GM21423 (cell line): ENCODE measurements around the gene EDN1.
"Not testable (repeated sequence)": the region's sequence is repeated elsewhere in the genome, so short reads cannot be mapped to it uniquely, and the experiment has no call there.

Experiments
- ATAC-seq: cut with Tn5 transposase; IDR thresholded peaks from one replicate; pipeline ENCODE4 v1.9.1; 2021; ENCODE audit warnings: mild to moderate bottlenecking, moderate library complexity; ENCODE audit not compliant: unreplicated experiment

The EDN1 gene

DNA sequence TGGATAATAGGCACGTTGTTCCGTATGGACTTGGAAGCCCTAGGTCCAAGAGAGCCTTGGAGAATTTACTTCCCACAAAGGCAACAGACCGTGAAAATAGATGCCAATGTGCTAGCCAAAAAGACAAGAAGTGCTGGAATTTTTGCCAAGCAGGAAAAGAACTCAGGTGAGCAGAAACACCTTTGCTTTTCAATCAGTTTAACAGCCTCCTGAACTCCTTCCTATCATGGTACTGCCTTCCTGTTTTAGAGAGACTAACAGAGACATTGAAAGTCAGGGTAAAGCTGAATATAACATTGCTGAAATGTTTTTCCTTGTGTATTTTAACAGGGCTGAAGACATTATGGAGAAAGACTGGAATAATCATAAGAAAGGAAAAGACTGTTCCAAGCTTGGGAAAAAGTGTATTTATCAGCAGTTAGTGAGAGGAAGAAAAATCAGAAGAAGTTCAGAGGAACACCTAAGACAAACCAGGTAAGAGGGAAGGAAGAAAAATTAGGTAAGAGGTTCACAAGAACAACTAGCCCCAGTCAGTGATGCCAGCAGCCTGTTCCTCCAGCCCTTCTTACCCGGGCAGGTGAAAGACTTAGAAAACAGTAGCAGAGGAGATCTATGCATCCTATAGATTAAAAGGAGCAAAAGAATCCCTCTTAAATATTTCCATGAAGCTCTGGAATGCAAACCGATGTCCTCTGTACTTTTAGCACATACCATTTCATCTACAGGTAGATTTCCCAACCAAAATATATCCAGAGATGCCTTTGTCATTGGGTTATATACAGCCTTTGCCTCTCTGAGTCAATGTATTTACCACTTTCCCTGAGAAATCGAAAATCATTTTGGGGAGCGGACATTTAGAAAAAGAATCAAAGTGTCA, 4.0 kb downstream of the EDN1 start:
- ATAC-seq = no peak

DNA sequence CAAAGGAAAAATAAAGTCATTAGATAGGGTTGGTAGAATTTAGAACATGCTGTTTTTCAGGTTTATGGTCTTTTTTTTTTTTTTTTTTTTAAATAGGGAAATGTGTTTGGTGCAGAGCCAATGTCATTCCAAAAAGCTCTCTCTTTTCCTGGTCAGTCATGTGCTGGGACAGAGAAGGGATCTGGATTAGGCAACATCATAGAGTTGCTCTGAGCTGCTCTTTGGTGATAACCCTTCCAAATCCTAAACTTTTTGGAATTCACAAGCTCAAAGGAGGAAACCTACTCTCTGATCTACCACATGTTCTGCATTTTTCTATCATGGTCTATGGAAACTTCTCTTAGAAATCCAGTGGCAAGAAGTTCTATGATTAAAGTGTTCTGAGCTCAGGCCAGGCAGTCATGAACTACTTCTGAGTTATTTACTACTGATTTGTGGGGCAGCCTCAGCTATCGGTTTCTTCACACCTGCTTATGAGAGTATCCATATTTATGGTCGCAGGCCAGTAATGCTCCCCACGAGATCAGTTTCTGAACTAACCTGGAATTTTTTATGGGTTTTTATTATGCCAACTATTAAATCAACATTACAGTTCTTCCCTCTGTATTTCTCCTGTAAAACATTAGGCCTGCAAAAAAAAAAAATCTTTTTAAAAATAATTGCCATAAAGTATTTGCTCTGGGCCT, 4.8 kb downstream of the EDN1 start:
- no peak for ATAC-seq

DNA sequence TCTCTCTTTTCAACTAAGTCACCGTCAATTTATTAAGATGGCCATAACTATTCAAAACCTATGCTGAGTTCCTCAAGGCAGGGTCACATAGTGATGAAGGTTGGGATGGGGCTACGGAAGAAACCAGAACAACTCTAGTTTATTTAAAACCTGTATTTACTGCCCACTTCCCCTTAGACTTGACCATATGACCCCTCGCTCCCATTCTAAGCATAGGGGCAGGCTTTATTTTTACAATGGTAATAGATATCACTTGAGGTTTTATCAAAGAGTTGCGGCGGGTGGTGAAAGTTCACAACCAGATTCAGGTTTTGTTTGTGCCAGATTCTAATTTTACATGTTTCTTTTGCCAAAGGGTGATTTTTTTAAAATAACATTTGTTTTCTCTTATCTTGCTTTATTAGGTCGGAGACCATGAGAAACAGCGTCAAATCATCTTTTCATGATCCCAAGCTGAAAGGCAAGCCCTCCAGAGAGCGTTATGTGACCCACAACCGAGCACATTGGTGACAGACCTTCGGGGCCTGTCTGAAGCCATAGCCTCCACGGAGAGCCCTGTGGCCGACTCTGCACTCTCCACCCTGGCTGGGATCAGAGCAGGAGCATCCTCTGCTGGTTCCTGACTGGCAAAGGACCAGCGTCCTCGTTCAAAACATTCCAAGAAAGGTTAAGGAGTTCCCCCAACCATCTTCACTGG, 5.5 kb downstream of the EDN1 start:
- ATAC-seq = no peak

DNA sequence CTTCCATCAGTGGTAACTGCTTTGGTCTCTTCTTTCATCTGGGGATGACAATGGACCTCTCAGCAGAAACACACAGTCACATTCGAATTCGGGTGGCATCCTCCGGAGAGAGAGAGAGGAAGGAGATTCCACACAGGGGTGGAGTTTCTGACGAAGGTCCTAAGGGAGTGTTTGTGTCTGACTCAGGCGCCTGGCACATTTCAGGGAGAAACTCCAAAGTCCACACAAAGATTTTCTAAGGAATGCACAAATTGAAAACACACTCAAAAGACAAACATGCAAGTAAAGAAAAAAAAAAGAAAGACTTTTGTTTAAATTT, 6.1 kb downstream of the EDN1 start:
- no peak for ATAC-seq

DNA sequence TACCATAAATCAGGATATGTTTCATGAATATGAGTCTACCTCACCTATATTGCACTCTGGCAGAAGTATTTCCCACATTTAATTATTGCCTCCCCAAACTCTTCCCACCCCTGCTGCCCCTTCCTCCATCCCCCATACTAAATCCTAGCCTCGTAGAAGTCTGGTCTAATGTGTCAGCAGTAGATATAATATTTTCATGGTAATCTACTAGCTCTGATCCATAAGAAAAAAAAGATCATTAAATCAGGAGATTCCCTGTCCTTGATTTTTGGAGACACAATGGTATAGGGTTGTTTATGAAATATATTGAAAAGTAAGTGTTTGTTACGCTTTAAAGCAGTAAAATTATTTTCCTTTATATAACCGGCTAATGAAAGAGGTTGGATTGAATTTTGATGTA, 6.4 kb downstream of the EDN1 start:
- ATAC-seq = no peak

DNA sequence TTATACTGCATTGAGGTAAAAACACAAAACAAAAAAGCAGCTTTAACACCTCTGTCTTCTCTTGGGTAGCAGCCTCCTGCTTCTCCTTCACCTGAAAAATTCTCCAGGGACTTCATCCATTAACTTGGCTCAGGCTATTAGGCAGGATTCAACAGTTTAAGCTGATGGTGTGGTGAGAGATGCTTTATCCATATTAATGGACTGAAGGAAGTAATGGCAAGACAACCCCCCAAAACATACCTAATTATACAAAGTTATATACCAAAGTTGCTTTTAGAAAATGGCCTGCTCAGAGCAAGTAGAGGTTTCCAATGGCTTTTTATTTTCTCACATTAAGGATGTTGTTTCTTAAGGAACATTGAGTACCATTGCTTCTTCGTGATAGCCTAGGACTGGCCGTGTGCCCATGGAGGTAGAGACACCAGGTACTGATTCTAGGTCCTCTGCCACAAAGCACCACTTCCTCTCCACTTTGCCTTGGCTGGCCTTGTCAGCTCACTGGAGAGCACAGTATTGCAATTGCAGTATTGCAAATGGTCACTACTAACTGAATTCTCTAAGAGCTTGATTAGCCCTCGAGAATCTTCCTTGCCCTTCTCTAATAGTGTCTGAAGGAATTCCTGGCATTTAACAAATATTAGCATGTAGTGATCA, 7.3 kb downstream of the EDN1 start:
- ATAC-seq = no peak

DNA sequence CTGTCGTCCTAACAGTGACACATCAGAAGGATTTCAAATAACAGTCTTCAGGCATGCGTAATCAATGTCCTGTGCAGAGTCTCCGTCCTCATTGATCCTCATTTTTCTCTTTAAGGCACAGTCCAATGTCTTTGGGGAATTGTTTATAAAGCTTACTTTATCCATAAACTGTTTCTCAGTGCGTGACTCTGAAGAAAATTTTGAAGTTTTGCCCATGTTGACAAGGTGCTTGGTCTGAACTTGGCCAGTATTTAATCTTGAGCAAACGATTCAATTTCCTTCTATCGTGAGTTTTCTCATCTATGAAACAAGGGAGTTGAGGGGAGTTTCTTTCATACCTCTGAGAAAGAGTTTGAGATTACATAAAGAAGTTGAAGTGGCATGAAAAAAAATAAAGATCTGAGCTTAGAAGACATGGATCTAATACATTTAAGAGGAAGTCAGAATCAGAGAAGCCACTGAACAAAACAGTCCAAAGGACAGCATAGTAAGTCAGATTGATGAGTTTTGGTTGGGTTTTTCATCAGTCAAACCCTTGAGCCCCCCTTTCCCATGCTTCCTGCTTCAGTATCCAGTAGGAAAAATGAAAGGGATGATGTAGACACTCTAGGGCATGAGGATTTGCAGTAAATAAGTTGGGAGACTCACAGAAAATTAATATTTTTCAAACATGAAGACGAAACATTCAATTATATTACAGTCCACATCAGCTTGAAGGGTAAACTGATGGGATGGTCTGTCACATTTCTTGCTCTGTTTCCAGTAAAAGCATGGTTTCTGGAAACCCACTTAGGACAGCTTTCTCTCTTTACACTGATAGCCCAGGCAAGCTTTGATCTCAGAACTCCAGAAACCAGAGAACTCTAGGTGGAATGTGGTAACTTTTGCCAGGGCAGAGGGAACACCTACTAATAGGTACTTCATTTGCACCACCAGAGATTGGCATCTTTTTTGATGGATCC, 8.1 kb downstream of the EDN1 start:
- no peak for ATAC-seq

DNA sequence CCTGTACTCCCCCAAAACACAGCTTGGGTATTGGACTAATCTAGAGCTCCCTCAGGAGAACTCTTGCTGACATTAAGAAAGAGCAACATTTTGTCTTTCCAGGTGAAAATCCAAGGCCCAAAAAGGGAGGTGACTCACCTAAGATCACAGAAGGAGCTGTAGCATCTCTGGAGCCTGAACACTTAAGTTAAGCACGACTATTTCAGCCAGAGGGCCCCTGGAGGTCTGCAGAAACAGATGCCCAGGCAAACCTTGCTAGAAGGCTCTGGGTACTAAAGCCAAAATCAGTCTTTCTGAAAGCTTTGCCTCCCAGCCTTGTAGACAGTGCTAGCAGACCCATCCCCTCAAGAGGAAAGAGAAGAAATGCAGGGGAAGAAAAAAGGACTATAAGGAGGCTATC, 8.8 kb downstream of the EDN1 start:
- no peak for ATAC-seq

DNA sequence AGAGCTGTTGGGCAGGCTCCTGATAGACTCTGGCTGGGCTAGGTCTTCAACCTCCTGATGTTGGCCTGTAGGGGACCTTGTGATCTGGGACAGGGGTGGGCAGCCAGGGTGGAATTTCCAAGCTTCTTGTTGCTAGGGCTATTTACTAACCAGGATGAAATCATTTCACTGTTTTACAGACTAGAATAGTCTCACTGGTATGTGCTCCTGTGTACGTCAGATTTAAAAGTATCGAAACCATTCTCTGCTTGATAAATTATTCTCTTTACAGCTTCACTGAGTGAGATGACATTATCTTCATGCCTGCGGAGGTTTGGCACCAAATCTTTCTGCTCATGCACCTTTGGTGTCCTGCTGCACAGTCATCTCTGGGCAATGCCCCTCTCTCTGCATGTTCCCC, 10.9 kb downstream of the EDN1 start:
- no peak for ATAC-seq

DNA sequence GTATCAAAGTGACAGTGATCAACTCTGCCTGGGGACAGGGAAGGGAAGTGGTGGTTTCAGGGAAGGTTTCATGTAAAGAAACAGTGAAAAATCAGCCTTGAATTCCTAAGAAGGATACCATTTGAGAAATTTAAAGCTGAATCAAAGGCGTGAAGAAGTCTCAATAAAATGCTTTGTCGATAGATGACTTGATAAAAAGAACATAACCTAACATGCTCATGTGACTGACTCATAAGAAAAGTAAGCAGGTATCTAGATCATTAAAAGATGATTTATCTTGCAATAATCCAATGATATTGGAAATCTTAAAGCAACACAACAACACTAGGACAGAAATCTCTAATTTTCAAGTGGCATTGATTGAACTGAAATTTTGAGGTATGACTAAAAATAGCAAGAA, 14.3 kb downstream of the EDN1 start:
- ATAC-seq = no peak

DNA sequence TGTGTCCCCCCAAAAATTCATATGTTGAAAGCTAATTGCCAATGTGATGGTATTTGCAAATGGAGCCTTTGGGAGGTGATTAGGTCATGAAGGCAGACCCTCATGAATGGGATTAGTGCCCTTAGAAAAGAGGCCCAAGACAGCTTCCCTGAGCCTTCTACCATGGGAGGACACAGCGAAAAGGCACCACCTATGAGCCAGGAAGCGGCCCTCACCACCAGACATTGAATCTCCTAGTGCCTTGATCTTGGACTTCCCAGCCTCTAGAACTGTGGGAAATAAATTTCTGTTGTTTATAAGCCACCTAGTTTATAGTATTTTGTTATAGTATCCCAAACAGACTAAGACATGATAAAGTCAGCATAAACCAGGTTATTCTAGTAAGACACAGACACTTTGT, 18.9 kb downstream of the EDN1 start:
- ATAC-seq = no peak

DNA sequence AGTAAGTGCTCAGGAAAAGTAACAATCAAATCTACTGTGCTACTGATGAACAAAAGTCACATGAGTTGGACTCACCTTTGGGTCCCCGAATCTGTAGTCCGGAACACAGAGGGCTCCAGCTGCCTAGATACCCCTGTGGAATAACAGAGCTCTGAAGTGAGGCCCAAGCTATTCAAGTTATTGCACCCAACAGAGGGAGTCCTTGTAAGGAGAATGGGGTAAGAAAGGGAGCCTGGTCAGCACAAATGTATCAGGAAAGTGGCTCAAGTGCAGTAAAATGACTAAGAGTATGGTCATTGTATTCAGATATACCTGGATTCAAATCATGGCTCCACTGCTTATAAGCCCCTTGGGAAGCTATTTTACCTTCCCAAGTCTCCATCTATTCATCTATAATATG, 20.9 kb downstream of the EDN1 start:
- ATAC-seq = no peak

DNA sequence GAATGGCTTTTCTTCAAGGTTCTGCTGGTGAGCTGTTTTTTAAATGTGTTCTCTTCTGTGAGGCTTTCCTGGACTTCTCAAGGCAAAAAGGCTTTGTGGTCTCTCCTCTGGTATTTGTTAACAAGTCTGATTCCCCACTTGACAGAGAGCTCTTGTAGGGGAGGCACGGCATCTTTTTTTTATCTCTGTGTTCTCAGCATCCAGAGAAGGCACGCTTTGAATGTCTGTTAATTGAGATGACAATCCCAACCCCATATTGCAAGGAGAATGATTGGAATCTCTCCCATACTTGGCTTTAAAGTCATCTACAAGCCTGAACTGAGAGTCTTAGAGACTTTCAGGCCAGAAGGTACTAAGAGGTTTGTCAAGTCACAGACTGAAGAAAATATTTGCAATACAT, 22.6 kb downstream of the EDN1 start:
- ATAC-seq = no peak

DNA sequence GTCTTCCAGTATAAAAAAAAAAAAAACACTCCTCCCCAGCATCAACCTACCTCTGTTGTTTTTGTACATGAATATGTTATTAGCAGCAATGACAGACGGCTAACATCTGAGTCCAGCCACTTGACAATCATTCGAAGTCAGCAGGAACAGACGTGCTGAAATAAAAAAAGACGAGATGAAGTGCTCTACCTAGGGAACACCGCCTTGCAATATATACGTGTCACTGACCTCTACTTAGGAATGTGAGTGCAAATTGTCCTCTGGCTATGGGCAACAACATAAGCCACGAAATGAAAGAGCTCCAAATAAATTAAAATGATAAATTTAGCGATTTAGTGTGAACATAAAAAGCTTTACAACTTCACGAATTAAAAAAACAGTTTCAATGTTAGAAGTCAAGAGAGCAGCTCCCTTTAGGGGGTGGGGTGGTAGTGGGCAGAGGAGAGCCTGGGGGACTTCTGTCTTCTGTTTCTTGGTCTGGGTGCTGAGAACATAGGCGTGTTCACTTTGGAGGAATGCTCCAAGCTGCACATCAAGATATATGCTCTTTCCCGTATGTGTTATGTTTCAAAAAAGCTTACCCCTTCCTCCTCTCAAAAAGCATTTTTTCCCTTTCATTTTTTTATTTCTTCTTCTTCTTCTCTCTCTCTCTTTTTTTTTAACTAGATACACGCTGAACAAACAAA, 23.3 kb downstream of the EDN1 start:
- ATAC-seq = no peak

DNA sequence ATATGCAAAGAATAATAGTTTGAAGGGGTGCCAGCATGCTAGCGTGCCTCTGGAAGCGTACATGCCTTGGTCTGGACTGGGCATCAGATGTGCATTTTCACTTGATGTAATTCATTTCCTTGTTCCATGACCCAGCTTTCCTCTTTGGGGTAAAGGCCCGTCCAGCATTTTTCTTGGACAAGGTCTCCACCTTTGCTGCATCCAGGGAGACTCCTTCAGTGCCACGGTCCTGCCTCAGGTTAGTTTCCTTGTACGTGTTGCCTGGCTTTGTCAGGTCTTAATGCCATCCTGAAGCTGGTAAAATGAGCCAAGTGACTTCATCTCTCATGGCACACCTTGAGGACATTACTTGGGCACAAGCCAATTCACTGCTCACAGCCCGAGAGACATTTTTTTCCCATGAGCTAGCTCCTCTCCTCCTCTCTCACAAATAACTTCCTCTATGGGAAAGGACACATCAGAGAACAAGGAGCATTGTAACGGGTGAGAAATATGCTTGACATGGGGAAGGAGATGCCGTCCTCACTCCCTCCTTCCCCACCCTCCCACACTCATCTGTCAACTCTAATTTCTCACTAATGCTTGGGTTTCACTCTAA, 23.9 kb downstream of the EDN1 start:
- no peak for ATAC-seq

DNA sequence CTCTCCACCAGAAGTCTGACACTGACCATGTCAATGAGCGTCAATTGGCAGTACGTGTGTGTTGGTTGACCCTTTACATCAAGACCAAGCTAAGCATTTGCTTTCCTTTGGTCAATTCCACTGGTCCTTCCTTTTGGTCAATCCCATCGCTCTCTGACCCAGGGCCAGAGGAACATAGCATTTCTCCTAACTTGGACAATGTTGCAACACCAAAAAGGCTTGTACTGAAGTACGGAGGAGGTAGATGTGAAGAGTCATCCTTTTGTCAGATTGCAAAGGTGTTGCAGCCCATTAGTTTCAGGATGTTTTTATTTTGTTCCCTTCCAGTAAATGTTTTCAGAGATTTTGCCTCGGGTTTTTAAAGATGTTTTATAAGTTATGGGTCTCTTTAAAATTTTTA, 24.6 kb downstream of the EDN1 start:
- ATAC-seq = no peak

DNA sequence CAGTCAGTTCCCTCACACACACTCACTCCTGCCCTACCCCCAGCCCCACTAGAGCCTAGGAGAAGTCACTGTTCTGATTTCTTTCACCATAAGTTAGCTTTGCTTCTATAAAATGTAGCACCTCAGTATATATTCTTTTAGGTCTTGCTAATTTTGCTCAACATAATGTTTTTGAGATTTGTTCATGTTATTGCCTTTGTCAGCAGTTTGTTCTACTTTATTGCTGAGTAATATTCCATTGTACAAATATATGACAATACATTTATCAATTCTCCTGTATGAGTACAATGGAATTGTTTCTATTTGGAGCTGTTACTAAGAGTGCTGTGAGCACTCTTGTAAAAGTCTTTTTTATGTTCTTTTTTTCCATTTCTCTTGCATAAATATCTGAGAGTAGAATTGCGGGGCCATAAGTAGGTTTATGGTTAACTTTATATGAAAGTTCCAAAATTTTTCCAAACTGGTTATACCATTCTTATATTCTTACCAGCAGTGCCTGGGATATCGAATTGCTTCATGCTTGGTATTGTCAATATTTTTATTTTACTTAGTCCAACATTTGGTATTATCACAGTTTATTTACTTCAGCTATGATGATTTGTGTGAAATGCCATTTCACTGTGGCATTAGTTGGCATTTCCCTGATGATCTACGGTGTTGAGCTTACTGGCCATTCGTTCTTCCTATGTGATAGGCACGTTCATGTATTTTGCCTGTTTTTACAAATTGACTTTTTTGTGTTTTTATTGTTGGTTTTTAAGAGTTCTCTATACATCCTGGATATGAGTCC, 25.3 kb downstream of the EDN1 start:
- ATAC-seq = no peak

DNA sequence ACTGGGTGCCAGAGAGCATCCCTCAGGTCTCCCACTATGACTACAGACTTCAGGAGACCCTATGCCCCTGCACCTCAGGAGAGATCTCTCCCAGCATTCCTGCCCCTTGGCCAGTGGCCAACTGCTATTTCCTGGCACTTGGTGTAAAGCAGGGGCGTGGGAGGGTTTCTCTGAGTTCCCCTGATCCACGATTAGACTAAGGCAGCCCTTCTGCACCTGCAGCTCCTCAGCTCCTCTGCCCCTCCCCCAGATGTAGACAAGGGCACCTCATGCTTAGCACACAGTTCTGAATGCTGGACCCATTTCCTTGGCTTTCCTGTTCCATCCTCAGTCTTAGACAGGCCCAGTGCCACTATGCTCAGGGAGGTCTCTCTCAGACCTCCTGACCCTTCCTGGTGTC, 28.6 kb downstream of the EDN1 start:
- no peak for ATAC-seq

DNA sequence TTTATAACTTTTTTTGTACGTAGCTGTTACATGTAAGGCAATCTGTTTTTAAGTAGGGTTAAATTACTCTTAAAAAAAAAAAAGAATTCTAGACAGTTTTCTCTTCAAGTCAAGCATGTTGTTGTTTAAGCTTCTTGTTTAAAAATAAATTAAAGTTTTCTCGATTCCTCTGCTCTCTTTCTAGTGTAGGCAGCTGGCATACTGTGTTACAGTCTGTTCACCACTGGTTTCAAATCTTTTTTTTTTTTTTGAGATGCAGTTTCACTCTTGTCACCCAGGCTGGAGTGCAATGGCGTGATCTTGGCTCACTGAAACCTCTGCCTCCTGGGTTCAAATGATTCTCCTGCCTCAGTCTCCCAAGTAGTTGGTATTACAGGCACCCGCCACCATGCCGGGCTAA, 29.9 kb downstream of the EDN1 start:
- ATAC-seq = not testable (repeated sequence)
